OCI-LY7 (cell line): ENCODE measurements around the gene LRRC1.

Experiments
- EZH2phosphoT487 ChIP-seq: fragments of 200-600 bp; sonication (generic); IDR thresholded peaks from 2 replicates; pipeline ENCODE4 v1.6.1; 2018; ENCODE audit warnings: low read depth, borderline replicate concordance, mild to moderate bottlenecking, mixed run types, antibody characterized with exemption, low read length, moderate library complexity, mixed read lengths
- TF ChIP-seq, protein P1 (sequence below): fragments of 200-600 bp; sonication (generic); conservative IDR thresholded peaks from 2 replicates; pipeline ENCODE4 v1.5.1; 2014; ENCODE audit warnings: mild to moderate bottlenecking, antibody characterized with exemption, low read length, moderate library complexity, mixed read lengths

DNA sequence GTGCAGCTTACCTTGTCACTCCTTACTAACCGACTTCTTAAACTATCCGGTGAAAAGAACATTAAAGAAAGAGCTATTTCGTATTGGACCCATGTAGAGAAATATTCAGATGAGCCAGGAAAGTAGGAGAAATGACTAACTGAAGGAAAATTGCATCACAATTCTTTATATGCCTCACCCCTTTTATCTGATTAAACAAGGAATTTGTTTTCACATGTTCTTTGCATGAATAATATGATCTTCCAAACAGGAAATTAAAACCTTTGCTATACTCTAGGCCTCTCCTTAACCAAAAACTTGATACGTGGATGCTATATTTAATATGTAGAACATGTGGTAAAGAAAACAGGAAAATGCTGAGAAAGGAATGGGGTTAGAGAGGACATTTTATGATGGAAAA is 41.9 kb upstream of the LRRC1 start:
- TF ChIP-seq, protein P1, sequence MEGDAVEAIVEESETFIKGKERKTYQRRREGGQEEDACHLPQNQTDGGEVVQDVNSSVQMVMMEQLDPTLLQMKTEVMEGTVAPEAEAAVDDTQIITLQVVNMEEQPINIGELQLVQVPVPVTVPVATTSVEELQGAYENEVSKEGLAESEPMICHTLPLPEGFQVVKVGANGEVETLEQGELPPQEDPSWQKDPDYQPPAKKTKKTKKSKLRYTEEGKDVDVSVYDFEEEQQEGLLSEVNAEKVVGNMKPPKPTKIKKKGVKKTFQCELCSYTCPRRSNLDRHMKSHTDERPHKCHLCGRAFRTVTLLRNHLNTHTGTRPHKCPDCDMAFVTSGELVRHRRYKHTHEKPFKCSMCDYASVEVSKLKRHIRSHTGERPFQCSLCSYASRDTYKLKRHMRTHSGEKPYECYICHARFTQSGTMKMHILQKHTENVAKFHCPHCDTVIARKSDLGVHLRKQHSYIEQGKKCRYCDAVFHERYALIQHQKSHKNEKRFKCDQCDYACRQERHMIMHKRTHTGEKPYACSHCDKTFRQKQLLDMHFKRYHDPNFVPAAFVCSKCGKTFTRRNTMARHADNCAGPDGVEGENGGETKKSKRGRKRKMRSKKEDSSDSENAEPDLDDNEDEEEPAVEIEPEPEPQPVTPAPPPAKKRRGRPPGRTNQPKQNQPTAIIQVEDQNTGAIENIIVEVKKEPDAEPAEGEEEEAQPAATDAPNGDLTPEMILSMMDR = no peak
- TF ChIP-seq EZH2phosphoT487 = no peak
